H9 (cell line): ENCODE data around the gene SSRP1. TPM values are rescaled to one million over a fixed set of nuclear protein-coding genes. Genes with fewer than 3 reads are reported as not detected.

Experiments used
- DNase-seq: peaks from one replicate; pipeline ENCODE4 v3.0.0-alpha.2; 2017
- H2AFZ ChIP-seq: one replicate; pipeline ENCODE4 v1.6.1; 2013; ENCODE audit warnings: mild to moderate bottlenecking, low read length, control low read depth, moderate library complexity
- H2AK5ac ChIP-seq: 2 replicates; pipeline ENCODE4 v1.6.1; 2013; ENCODE audit warnings: low read length, control low read depth, mixed read lengths; ENCODE audit not compliant: insufficient read length
- H2BK120ac ChIP-seq: one replicate; pipeline ENCODE4 v1.6.1; 2013; ENCODE audit warnings: low read depth, mild to moderate bottlenecking, low read length, control low read depth, inconsistent platforms; ENCODE audit not compliant: poor library complexity, severe bottlenecking
- H2BK12ac ChIP-seq: 2 replicates; pipeline ENCODE4 v1.6.1; 2013; ENCODE audit warnings: low read length, control low read depth, mixed read lengths, low read depth; ENCODE audit not compliant: insufficient read length
- H2BK15ac ChIP-seq: 2 replicates; pipeline ENCODE4 v1.6.1; 2013; ENCODE audit warnings: low read depth, low read length, control low read depth
- H2BK20ac ChIP-seq: one replicate; pipeline ENCODE4 v1.6.1; 2013; ENCODE audit warnings: low read depth, mild to moderate bottlenecking, low read length, control low read depth, inconsistent platforms; ENCODE audit not compliant: poor library complexity, severe bottlenecking
- H2BK5ac ChIP-seq: 2 replicates; pipeline ENCODE4 v1.6.1; 2013; ENCODE audit warnings: low read length, control low read depth, mixed read lengths; ENCODE audit not compliant: insufficient read length
- H3K14ac ChIP-seq: 2 replicates; pipeline ENCODE4 v1.6.1; 2013; ENCODE audit warnings: low read length, control low read depth; ENCODE audit not compliant: insufficient read depth
- H3K18ac ChIP-seq: 2 replicates; pipeline ENCODE4 v1.6.1; 2013; ENCODE audit warnings: low read depth, mild to moderate bottlenecking, mixed read lengths, low read length, control low read depth; ENCODE audit not compliant: insufficient read length
- H3K23ac ChIP-seq: 2 replicates; pipeline ENCODE4 v1.6.1; 2013; ENCODE audit warnings: low read length, control low read depth, mixed read lengths, low read depth; ENCODE audit not compliant: insufficient read length
- H3K23me2 ChIP-seq: 2 replicates; pipeline ENCODE4 v1.6.1; 2013; ENCODE audit warnings: low read depth, mild to moderate bottlenecking, mixed read lengths, low read length, control low read depth; ENCODE audit not compliant: insufficient read length, poor library complexity, severe bottlenecking
- H3K27ac ChIP-seq: 2 replicates; pipeline ENCODE4 v1.5.1; 2013; ENCODE audit warnings: low read length, control low read depth, mixed read lengths, low read depth; ENCODE audit not compliant: insufficient read length
- H3K27me3 ChIP-seq: 2 replicates; pipeline ENCODE4 v1.6.1; 2013; ENCODE audit warnings: low read length, control low read depth, inconsistent platforms; ENCODE audit not compliant: insufficient read depth
- H3K4ac ChIP-seq: 2 replicates; pipeline ENCODE4 v1.6.1; 2013; ENCODE audit warnings: low read depth, mild to moderate bottlenecking, control low read depth, inconsistent platforms, low read length, moderate library complexity
- H3K4me1 ChIP-seq: 2 replicates; pipeline ENCODE4 v1.6.1; 2013; ENCODE audit warnings: low read length, control low read depth, inconsistent platforms; ENCODE audit not compliant: insufficient read depth
- H3K4me2 ChIP-seq: 2 replicates; pipeline ENCODE4 v1.6.1; 2013; ENCODE audit warnings: low read length, control low read depth, mixed read lengths; ENCODE audit not compliant: insufficient read length, insufficient read depth
- H3K56ac ChIP-seq: 2 replicates; pipeline ENCODE4 v1.6.1; 2013; ENCODE audit warnings: low read depth, mild to moderate bottlenecking, mixed read lengths, low read length, control low read depth; ENCODE audit not compliant: insufficient read length
- H3K79me1 ChIP-seq: 2 replicates; pipeline ENCODE4 v1.6.1; 2013; ENCODE audit warnings: low read depth, mild to moderate bottlenecking, moderate library complexity, low read length, control low read depth, inconsistent platforms; ENCODE audit not compliant: insufficient read depth, poor library complexity, severe bottlenecking
- H3K79me2 ChIP-seq: 2 replicates; pipeline ENCODE4 v1.6.1; 2013; ENCODE audit warnings: low read length, control low read depth, inconsistent platforms; ENCODE audit not compliant: insufficient read depth
- H3K9ac ChIP-seq: 2 replicates; pipeline ENCODE4 v1.6.1; 2013; ENCODE audit warnings: low read length, control low read depth, mixed read lengths; ENCODE audit not compliant: insufficient read length; ENCODE audit errors: extremely low read depth
- H3K9me3 ChIP-seq: one replicate; pipeline ENCODE4 v1.6.1; 2013; ENCODE audit warnings: low read depth, low read length, inconsistent platforms; ENCODE audit not compliant: control insufficient read depth
- H3T11ph ChIP-seq: one replicate; pipeline ENCODE4 v1.6.1; 2013; ENCODE audit warnings: mild to moderate bottlenecking, low read length, control low read depth, inconsistent platforms
- H4K20me1 ChIP-seq: one replicate; pipeline ENCODE4 v1.6.1; 2013; ENCODE audit not compliant: control insufficient read depth, insufficient read length, insufficient read depth
- H4K5ac ChIP-seq: 2 replicates; pipeline ENCODE4 v1.6.1; 2013; ENCODE audit warnings: low read depth, mild to moderate bottlenecking, mixed read lengths, low read length, control low read depth; ENCODE audit not compliant: insufficient read length
- H4K8ac ChIP-seq: replicated peaks from 2 replicates; pipeline ENCODE4 v1.6.1; 2013; ENCODE audit warnings: low read length, control low read depth, mixed read lengths, low read depth; ENCODE audit not compliant: insufficient read length
- H4K91ac ChIP-seq: 2 replicates; pipeline ENCODE4 v1.6.1; 2013; ENCODE audit warnings: low read depth, mild to moderate bottlenecking, moderate library complexity, mixed read lengths, low read length, control low read depth; ENCODE audit not compliant: insufficient read length
- H3K27ac Mint-ChIP-seq, 3 experiments: 2 replicates in 2 of 3; 3 replicates in 1 of 3; pipeline ENCODE4 v1.8.0; 2020 to 2021; ENCODE audit warnings: mixed read lengths in 3 of 3, mild to moderate bottlenecking in 1 of 3, moderate library complexity in 1 of 3
- H3K27me3 Mint-ChIP-seq: 2 replicates; pipeline ENCODE4 v1.8.0; 2021; ENCODE audit warnings: low read depth, mild to moderate bottlenecking, moderate library complexity, mixed read lengths
- H3K36me3 Mint-ChIP-seq, 3 experiments: 2 replicates in 2 of 3; 3 replicates in 1 of 3; pipeline ENCODE4 v1.8.0; 2020 to 2021; ENCODE audit warnings: low read depth in 3 of 3, mixed read lengths in 3 of 3; ENCODE audit not compliant: insufficient read depth in 1 of 3
- H3K4me1 Mint-ChIP-seq, 2 experiments: 2 replicates each; pipeline ENCODE4 v1.8.0; 2020; ENCODE audit warnings: mixed read lengths in 2 of 2
- H3K4me3 Mint-ChIP-seq, 2 experiments: 2 replicates in 1 of 2; 3 replicates in 1 of 2; pipeline ENCODE4 v1.8.0; 2020 to 2021; ENCODE audit warnings: mild to moderate bottlenecking in 2 of 2, mixed read lengths in 2 of 2, moderate library complexity in 1 of 2
- H3K9me3 Mint-ChIP-seq, 2 experiments: 2 replicates in 1 of 2; 3 replicates in 1 of 2; pipeline ENCODE4 v1.8.0; 2020; ENCODE audit warnings: mild to moderate bottlenecking in 2 of 2, mixed read lengths in 2 of 2, moderate library complexity in 1 of 2
- WGBS: extraction: QIAGEN DNeasy Blood & Tissue Kit; methylation state at CpG from one replicate; pipeline ENCODE4 v1.1.7; 2013; ENCODE audit warnings: missing lambda C conversion rate, low lambda C conversion rate, mixed read lengths; ENCODE audit not compliant: insufficient read length; ENCODE audit errors: extremely low coverage; 5-methylcytosine and 5-hydroxymethylcytosine counted together
- total RNA-seq: library from RNA; stranded (reverse); gene quantifications from 2 replicates; pipeline ENCODE4 v1.2.1, GENCODE V29; 2021
- TF ChIP-seq, protein P1 (sequence below): fragments of 200-600 bp; sonication (generic); conservative IDR thresholded peaks from 3 replicates; pipeline ENCODE4 v1.8.0; 2021; ENCODE audit warnings: antibody characterized with exemption, mild to moderate bottlenecking

The SSRP1 gene
- total RNA-seq, 1 experiment from 2014 or later: 202 TPM

DNA sequence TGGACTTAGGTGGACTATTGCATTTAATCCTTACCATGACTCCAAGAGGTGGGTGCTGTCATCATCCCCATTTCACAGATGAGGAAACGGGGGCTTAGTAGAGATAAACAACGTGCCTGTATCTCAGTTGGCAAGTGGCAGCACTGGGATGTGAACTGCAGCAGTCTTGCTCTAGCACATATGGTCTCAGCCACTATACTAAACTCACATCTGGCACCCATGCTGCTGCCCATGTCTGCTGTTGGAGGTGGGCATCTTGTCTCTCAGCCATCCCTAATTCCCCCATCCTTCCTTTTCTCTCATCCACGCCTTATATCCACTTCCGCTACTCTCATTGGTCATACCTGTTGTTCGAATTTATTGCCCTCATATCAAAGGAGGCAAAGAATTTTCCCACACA is 41.4 kb upstream of the SSRP1 start:
- Mint-ChIP-seq H3K9me3 (no peaks in the 10 kb centered on the region), H3K27me3 (peaks cover 54% of the 10 kb centered on the region), H3K27ac (no peak overlapping the region), H3K4me3 (peak overlapping the region in 1 of 2 experiments; percentile 12; a peak in 2 of 5 replicates), H3K36me3 (no peaks in the 10 kb centered on the region), H3K4me1 (peaks cover 3 to 15% of the 10 kb centered on the region in 2 experiments)
- Histone ChIP-seq H2AK5ac (no peak overlapping the region), H3K27ac (no peak overlapping the region), H3K18ac (no peak overlapping the region), H3K23ac (no peak overlapping the region), H3T11ph (no peak overlapping the region), H3K9me3 (no peaks in the 10 kb centered on the region), H2BK20ac (no peak overlapping the region), H3K9ac (no peak overlapping the region), H3K4me2 (peak overlapping the region; percentile 35), H2BK120ac (no peak overlapping the region), H4K91ac (no peak overlapping the region), H3K27me3 (no peaks in the 10 kb centered on the region; the same call in 1 of the 2 replicates), H3K4ac (no peak overlapping the region), H3K79me1 (no peaks in the 10 kb centered on the region), H3K4me1 (no peaks in the 10 kb centered on the region; the same call in 1 of the 2 replicates), H3K14ac (no peak overlapping the region), H4K8ac (no peak overlapping the region), H2BK5ac (no peak overlapping the region), H3K56ac (no peak overlapping the region), H3K23me2 (no peaks in the 10 kb centered on the region), H4K5ac (no peak overlapping the region), H3K79me2 (no peaks in the 10 kb centered on the region), H2BK12ac (no peak overlapping the region), H2BK15ac (no peak overlapping the region), H4K20me1 (no peaks in the 10 kb centered on the region), H2AFZ (no peak overlapping the region)
- TF ChIP-seq, protein P1, sequence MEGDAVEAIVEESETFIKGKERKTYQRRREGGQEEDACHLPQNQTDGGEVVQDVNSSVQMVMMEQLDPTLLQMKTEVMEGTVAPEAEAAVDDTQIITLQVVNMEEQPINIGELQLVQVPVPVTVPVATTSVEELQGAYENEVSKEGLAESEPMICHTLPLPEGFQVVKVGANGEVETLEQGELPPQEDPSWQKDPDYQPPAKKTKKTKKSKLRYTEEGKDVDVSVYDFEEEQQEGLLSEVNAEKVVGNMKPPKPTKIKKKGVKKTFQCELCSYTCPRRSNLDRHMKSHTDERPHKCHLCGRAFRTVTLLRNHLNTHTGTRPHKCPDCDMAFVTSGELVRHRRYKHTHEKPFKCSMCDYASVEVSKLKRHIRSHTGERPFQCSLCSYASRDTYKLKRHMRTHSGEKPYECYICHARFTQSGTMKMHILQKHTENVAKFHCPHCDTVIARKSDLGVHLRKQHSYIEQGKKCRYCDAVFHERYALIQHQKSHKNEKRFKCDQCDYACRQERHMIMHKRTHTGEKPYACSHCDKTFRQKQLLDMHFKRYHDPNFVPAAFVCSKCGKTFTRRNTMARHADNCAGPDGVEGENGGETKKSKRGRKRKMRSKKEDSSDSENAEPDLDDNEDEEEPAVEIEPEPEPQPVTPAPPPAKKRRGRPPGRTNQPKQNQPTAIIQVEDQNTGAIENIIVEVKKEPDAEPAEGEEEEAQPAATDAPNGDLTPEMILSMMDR: no peak
- DNase-seq: no peak
- 100% methylated on average over 2 of the region's 5 CpGs for WGBS
